ENCODE results near the gene NPIPB6. TPM values are rescaled to one million over a fixed set of nuclear protein-coding genes. Genes with fewer than 3 reads are reported as not detected.

NPIPB6 gene
- polyA plus RNA-seq, 2 of the 4 experiments (the other 2 are of a cell fraction), result 3.7 to 3.8 TPM

- TF ChIP-seq HES2 (IDR thresholded peaks at IDR 0.05) (no peak), USF2 (IDR thresholded peaks at IDR 0.05) (no peak), NPAS2 (CRISPR knock-in tag; IDR thresholded peaks at IDR 0.05; ENCODE audit: borderline replicate concordance) (no peak), MAFK (IDR thresholded peaks at IDR 0.05; ENCODE audit: partially characterized antibody) (no peak), SMC3 (IDR thresholded peaks at IDR 0.05) (no peak), BCL3 (IDR thresholded peaks at IDR 0.05) (no peak), POLR2AphosphoS2 (conservative IDR thresholded peaks at IDR 0.05; ENCODE audit: low read length) (no peak)
Measured at GRCh38 chr16:28320741-28321140, 42.6 kb downstream of the NPIPB6 start (continued).

GRCh38 chr16:28320023-28320561, 43.2 kb downstream of the NPIPB6 start:
- no peak overlapping the region for H3K4me3 ChIP-seq
- H3K4me1 ChIP-seq, result peaks cover 10% of the 10 kb centered on the region; the same call in 2 of the 3 replicates
- FAIRE-seq (no peak), DNase-seq (ENCODE audit: low read depth in 1 of 2, low spot score in 1 of 2) (no peak), ATAC-seq (no peak)
- no peak overlapping the region for H3K4me2 ChIP-seq
- no peak for TF ChIP-seq HES2 (IDR thresholded peaks at IDR 0.05)
- TF ChIP-seq TFCP2L1 (CRISPR knock-in tag; IDR thresholded peaks at IDR 0.05), result no peak
- no peak for TF ChIP-seq HOXB5 (CRISPR knock-in tag; IDR thresholded peaks at IDR 0.05)
- no peak for TF ChIP-seq CEBPB (IDR thresholded peaks at IDR 0.05)
- no peak for TF ChIP-seq ZSCAN20 (CRISPR knock-in tag; IDR thresholded peaks at IDR 0.05)
- TF ChIP-seq FOSL2 (IDR thresholded peaks at IDR 0.05), result no peak
- TF ChIP-seq FOSL2 (CRISPR knock-in tag; IDR thresholded peaks at IDR 0.05), result no peak
- TF ChIP-seq SMC3 (IDR thresholded peaks at IDR 0.05), result no peak
- no peak for TF ChIP-seq SREBF2 (IDR thresholded peaks at IDR 0.05)
- no peak overlapping the region for H3K27ac ChIP-seq
- no peaks in the 10 kb centered on the region for H3K9me3 ChIP-seq
- CTCF ChIA-PET, result interaction anchor here (32.1 kb wide), 1 partner anchor 28 kb away, joined by 864 read pairs; the partner anchor contains the start of gene SBK1
- POLR2A ChIA-PET, result no interaction called here
- WGBS (ENCODE audit: missing lambda C conversion rate), result 87% methylated on average over 56 of the region's 73 CpGs

GRCh38 chr16:28319476-28320022, 43.8 kb downstream of the NPIPB6 start:
- POLR2A ChIA-PET, result no interaction called here

More at GRCh38 chr16:28319476-28320022, 43.8 kb downstream of the NPIPB6 start:
- DNase-seq (ENCODE audit: low read depth in 1 of 2, low spot score in 1 of 2) (no peak), FAIRE-seq (no peak), ATAC-seq (no peak)
- H3K4me3 ChIP-seq, result no peak overlapping the region
- H3K4me2 ChIP-seq, result no peak overlapping the region
- H3K27ac ChIP-seq, result no peak overlapping the region
- 65% methylated on average over 25 of the region's 26 CpGs for WGBS (ENCODE audit: missing lambda C conversion rate)
- H3K9me3 ChIP-seq, result no peaks in the 10 kb centered on the region
- TF ChIP-seq CEBPB (IDR thresholded peaks at IDR 0.05) (no peak), NR3C1 (IDR thresholded peaks at IDR 0.05) (no peak), PBX3 (IDR thresholded peaks at IDR 0.05) (no peak), SREBF2 (IDR thresholded peaks at IDR 0.05) (no peak), FOSL2 (IDR thresholded peaks at IDR 0.05) (no peak), FOSL2 (CRISPR knock-in tag; IDR thresholded peaks at IDR 0.05) (no peak), BHLHE40 (IDR thresholded peaks at IDR 0.05; ENCODE audit: low read depth, low read length) (no peak), EHMT2 (IDR thresholded peaks at IDR 0.05; ENCODE audit: low read depth) (no peak), HOXA7 (CRISPR knock-in tag; IDR thresholded peaks at IDR 0.05) (no peak)
- CTCF ChIA-PET, result interaction anchor here (32.1 kb wide), 1 partner anchor 27 kb away, joined by 864 read pairs; the partner anchor contains the start of gene SBK1
- H3K4me1 ChIP-seq, result peaks cover 6% of the 10 kb centered on the region; the same call in 2 of the 3 replicates
